ENCODE measurements around the gene PCDH9. TPM values are rescaled to one million over a fixed set of nuclear protein-coding genes. Genes with fewer than 3 reads are reported as not detected.

Gene PCDH9
- total and polyA plus RNA-seq, 2 donors: 0.72 to 28.2 TPM

- DNase-seq (ENCODE audit: extremely low spot score): no peak
- H3K36me3 ChIP-seq (ENCODE audit: insufficient read depth): no peaks in the 10 kb centered on the region
- no peak overlapping the region for H3K4me3 ChIP-seq (ENCODE audit: low read depth, low read length)
- no peak overlapping the region for H3K27ac ChIP-seq (ENCODE audit: low read depth)
- 78% methylated on average over 4 of the region's 4 CpGs for WGBS
- H3K4me1 ChIP-seq (ENCODE audit: insufficient read depth): no peaks in the 10 kb centered on the region
These were observed 783.7 kb downstream of the PCDH9 start for GRCh38 chr13:66446413-66446812.

GRCh38 chr13:66443926-66444325 is 786.2 kb downstream of the PCDH9 start:
- Histone ChIP-seq H3K27ac (ENCODE audit: low read depth) (no peak overlapping the region), H3K36me3 (ENCODE audit: insufficient read depth) (no peaks in the 10 kb centered on the region), H3K4me1 (ENCODE audit: insufficient read depth) (no peaks in the 10 kb centered on the region), H3K4me3 (ENCODE audit: low read depth, low read length) (no peak overlapping the region)
- WGBS: 61% methylated on average over 1 of the region's 1 CpG
- no peak for DNase-seq (ENCODE audit: extremely low spot score)

DNA sequence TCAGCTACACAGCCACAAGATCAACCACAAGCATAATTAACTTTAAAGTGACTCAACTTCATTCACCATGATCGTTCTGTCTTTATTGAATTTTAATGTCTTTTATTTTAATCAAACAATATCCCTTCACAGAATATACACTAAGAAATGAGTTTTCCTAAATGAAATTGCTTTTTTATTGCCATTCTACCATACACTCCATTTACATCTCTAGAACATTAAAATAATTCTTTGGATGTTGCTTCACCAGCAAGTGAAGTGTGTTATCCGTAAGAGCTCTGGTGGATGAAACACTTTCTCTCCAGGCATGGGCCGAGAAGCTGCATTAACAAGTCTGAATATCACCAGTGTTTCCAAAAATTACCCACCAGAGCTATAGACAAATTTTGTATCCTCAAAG is 789.2 kb downstream of the PCDH9 start:
- H3K36me3 ChIP-seq (ENCODE audit: insufficient read depth): no peaks in the 10 kb centered on the region
- no peak overlapping the region for H3K27ac ChIP-seq (ENCODE audit: low read depth)
- no peak overlapping the region for H3K4me3 ChIP-seq (ENCODE audit: low read depth, low read length)
- 96% methylated on average over 3 of the region's 3 CpGs for WGBS
- H3K4me1 ChIP-seq (ENCODE audit: insufficient read depth): no peaks in the 10 kb centered on the region
- no peak for DNase-seq (ENCODE audit: extremely low spot score)

- no peak for DNase-seq (ENCODE audit: extremely low spot score)
- Histone ChIP-seq H3K4me1 (ENCODE audit: insufficient read depth) (no peaks in the 10 kb centered on the region), H3K36me3 (ENCODE audit: insufficient read depth) (no peaks in the 10 kb centered on the region), H3K27ac (ENCODE audit: low read depth) (no peak overlapping the region), H3K4me3 (ENCODE audit: low read depth, low read length) (no peak overlapping the region)
These were observed 799.4 kb downstream of the PCDH9 start for GRCh38 chr13:66430728-66431127.

DNA sequence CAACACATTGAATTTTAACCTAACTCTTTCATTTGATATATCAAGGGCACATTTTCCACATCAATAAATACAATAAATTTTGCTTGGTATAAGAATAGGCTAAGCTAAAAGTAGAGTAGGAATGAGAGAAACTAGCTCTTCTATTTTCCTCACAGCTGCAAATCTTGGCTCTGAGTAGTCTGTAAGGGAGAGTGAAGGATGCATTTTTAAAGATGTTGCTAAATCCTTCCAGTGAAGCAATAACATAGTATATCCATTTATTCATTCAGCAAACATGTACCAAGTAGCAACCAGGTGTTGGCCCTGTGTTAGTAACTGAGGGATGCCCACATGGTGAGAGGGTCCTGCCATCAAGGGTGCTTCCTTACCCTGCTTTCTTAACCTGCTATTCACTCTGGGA is 799.9 kb downstream of the PCDH9 start:
- Histone ChIP-seq H3K4me1 (ENCODE audit: insufficient read depth) (no peaks in the 10 kb centered on the region), H3K27ac (ENCODE audit: low read depth) (no peak overlapping the region), H3K36me3 (ENCODE audit: insufficient read depth) (no peaks in the 10 kb centered on the region), H3K4me3 (ENCODE audit: low read depth, low read length) (no peak overlapping the region)
- no peak for DNase-seq (ENCODE audit: extremely low spot score)

GRCh38 chr13:66429156-66429555 is 801.0 kb downstream of the PCDH9 start:
- Histone ChIP-seq H3K36me3 (ENCODE audit: insufficient read depth) (no peaks in the 10 kb centered on the region), H3K4me1 (ENCODE audit: insufficient read depth) (no peaks in the 10 kb centered on the region), H3K4me3 (ENCODE audit: low read depth, low read length) (no peak overlapping the region), H3K27ac (ENCODE audit: low read depth) (no peak overlapping the region)
- DNase-seq (ENCODE audit: extremely low spot score): no peak

- no peak for DNase-seq (ENCODE audit: extremely low spot score)
- WGBS: 87% methylated on average over 2 of the region's 2 CpGs
- Histone ChIP-seq H3K4me3 (ENCODE audit: low read depth, low read length) (no peak overlapping the region), H3K27ac (ENCODE audit: low read depth) (no peak overlapping the region), H3K36me3 (ENCODE audit: insufficient read depth) (no peaks in the 10 kb centered on the region), H3K4me1 (ENCODE audit: insufficient read depth) (no peaks in the 10 kb centered on the region)
These were observed 802.7 kb downstream of the PCDH9 start for GRCh38 chr13:66427458-66427861.

DNA sequence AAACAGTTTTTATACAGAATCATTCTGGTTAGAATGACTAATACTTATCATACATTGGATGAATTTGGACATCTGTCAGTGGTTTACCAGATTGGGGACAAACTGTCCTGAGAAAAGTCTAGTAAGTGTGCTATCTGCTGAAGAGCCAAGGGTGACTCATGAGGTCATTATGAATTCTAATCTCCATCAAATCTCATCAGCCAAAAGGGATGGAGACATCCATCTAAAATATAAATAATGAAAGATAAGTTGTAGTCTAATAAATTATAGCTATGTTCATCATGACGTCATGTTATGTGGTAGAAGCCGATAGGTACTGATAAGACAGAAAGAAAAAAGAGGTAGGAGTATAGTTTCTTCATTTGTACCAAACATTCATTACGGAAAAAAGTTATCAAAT is 804.4 kb downstream of the PCDH9 start:
- WGBS: 52% methylated on average over 3 of the region's 3 CpGs
- no peaks in the 10 kb centered on the region for H3K36me3 ChIP-seq (ENCODE audit: insufficient read depth)
- no peaks in the 10 kb centered on the region for H3K4me1 ChIP-seq (ENCODE audit: insufficient read depth)
- H3K27ac ChIP-seq (ENCODE audit: low read depth): no peak overlapping the region
- DNase-seq (ENCODE audit: extremely low spot score): no peak
- no peak overlapping the region for H3K4me3 ChIP-seq (ENCODE audit: low read depth, low read length)

DNA sequence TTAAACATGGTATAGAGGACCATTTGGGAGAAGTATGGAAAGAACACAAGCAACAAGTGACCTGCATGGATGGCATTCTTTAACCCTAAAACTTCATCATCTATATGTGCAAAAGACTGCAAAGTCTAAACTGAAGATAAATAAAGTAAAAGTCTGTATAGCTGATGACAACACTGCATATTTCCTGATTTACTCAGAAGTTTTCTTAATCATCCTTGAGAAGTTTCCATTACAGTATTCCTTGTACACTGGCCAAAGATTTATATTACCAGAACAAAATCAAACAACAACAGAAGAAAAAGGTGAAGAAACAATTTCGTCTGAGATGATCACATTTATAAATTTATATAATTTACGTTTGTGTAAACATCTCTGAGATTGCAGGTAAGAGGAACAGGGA is 805.7 kb downstream of the PCDH9 start:
- Histone ChIP-seq H3K4me1 (ENCODE audit: insufficient read depth) (no peaks in the 10 kb centered on the region), H3K36me3 (ENCODE audit: insufficient read depth) (no peaks in the 10 kb centered on the region), H3K27ac (ENCODE audit: low read depth) (no peak overlapping the region), H3K4me3 (ENCODE audit: low read depth, low read length) (no peak overlapping the region)
- WGBS: 75% methylated on average over 2 of the region's 2 CpGs
- no peak for DNase-seq (ENCODE audit: extremely low spot score)

DNA sequence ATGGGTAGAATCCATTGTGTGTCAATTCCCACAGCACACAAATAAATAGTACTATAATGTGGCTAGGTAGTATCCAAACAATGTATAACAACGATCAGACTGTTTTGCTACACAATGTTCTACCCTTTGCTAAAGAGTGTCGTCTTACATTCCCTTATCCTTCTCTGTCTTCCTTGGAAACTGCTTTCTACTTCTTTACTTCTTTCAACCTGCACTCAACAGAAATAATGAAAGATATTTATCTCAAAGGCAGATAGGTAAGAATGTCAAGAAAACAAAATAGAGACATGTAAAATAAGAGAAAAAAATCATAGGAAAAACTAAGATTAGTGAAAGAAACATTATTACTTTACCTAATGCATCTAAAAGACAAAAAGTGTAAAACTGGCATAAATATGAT is 814.7 kb downstream of the PCDH9 start:
- H3K36me3 ChIP-seq (ENCODE audit: insufficient read depth): no peaks in the 10 kb centered on the region
- no peak for DNase-seq (ENCODE audit: extremely low spot score)
- H3K27ac ChIP-seq (ENCODE audit: low read depth): no peak overlapping the region
- H3K4me1 ChIP-seq (ENCODE audit: insufficient read depth): no peaks in the 10 kb centered on the region
- no peak overlapping the region for H3K4me3 ChIP-seq (ENCODE audit: low read depth, low read length)
- 51% methylated on average over 2 of the region's 2 CpGs for WGBS

GRCh38 chr13:66414066-66414800 is 815.9 kb downstream of the PCDH9 start:
- Histone ChIP-seq H3K4me3 (ENCODE audit: low read depth, low read length) (no peak overlapping the region), H3K36me3 (ENCODE audit: insufficient read depth) (no peaks in the 10 kb centered on the region), H3K4me1 (ENCODE audit: insufficient read depth) (no peaks in the 10 kb centered on the region), H3K27ac (ENCODE audit: low read depth) (no peak overlapping the region)
- WGBS: 42% methylated on average over 3 of the region's 3 CpGs
- no peak for DNase-seq (ENCODE audit: extremely low spot score)

DNA sequence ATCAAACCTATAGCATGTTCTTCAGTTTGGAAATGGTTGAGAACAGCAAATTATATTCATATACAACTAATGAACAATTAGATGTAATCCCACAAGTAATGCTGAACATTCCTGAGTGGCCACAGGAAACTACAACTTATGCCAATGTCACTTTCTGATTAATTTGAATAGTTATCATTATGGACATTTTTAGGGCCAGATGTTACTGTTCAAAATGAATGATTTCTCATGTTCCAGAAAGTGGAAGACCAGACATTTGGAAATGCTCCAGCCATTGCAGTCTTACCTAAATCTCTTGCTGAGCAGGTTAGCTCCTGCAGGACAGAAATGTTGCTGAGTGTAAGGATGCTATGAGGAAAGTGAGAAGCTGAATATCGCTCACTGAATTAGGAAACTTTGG is 819.8 kb downstream of the PCDH9 start:
- WGBS: 97% methylated on average over 1 of the region's 1 CpG
- Histone ChIP-seq H3K4me1 (ENCODE audit: insufficient read depth) (no peaks in the 10 kb centered on the region), H3K36me3 (ENCODE audit: insufficient read depth) (no peaks in the 10 kb centered on the region)

DNA sequence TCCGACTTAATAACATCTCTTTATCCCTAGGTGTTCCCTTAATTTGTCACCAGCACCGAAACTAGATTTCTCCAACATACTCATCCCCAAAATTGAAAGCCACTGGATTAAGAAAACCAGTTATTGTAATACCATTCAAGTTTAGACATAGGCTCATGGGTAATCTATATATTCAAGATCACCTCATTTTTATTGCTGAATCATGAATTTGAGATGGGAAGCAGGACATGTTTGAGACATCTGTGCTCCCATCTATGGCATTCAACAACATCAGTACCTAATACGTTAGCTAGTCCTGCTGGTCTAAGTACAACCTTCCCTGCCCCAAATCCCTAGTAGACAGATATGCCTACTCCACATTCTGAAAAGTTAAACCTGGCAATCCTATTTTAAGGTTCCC is 820.6 kb downstream of the PCDH9 start:
- Histone ChIP-seq H3K4me1 (ENCODE audit: insufficient read depth) (no peaks in the 10 kb centered on the region), H3K4me3 (ENCODE audit: low read depth, low read length) (no peak overlapping the region), H3K36me3 (ENCODE audit: insufficient read depth) (no peaks in the 10 kb centered on the region), H3K27ac (ENCODE audit: low read depth) (no peak overlapping the region)
- 95% methylated on average over 3 of the region's 3 CpGs for WGBS
- DNase-seq (ENCODE audit: extremely low spot score): no peak

More for the DNA sequence above, 819.8 kb downstream of the PCDH9 start:
- no peak for DNase-seq (ENCODE audit: extremely low spot score)
- Histone ChIP-seq H3K4me3 (ENCODE audit: low read depth, low read length) (no peak overlapping the region), H3K27ac (ENCODE audit: low read depth) (no peak overlapping the region)

DNA sequence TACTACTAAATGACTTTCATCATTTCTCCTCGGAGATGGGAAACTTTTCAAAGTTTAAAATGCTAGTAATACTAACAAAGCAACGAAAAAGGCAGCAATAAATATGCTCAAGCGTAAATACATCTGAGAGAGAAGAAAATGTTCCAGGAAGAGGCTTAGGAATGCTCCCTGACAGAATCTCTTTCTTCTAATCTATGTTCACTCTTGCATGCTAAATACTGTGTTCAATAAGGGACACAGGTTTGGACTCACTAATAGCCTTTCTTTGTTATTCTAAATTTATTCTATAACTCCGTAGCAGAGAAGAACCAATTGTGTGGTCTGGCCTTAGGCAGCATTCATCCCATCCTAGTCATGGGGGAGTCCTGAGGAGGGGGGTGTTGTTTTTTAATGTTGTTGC is 823.0 kb downstream of the PCDH9 start:
- Histone ChIP-seq H3K27ac (ENCODE audit: low read depth) (no peak overlapping the region), H3K4me3 (ENCODE audit: low read depth, low read length) (no peak overlapping the region), H3K36me3 (ENCODE audit: insufficient read depth) (no peaks in the 10 kb centered on the region), H3K4me1 (ENCODE audit: insufficient read depth) (no peaks in the 10 kb centered on the region)
- no peak for DNase-seq (ENCODE audit: extremely low spot score)
- WGBS: 31% methylated on average over 4 of the region's 4 CpGs

Data from urinary bladder (tissue), 4 donors.